ENCODE measurements around the gene ADAMTS16.

ADAMTS16 gene

GRCh38 chr5:5182508-5183188 is 42.5 kb downstream of the ADAMTS16 start:
- intact Hi-C loops (cut with micrococcal nuclease): no loop called here
- Mint-ChIP-seq H3K4me1 (ENCODE audit: low read depth) (no peaks in the 10 kb centered on the region), H3K4me3 (no peak overlapping the region), H3K27me3 (peaks cover 4% of the 10 kb centered on the region), H3K9me3 (no peaks in the 10 kb centered on the region), H3K36me3 (ENCODE audit: low read depth) (no peaks in the 10 kb centered on the region), H3K27ac (no peak overlapping the region)

- no peak overlapping the region for H3K4me3 Mint-ChIP-seq
- H3K27me3 Mint-ChIP-seq: peaks cover 4% of the 10 kb centered on the region
- intact Hi-C loops (cut with micrococcal nuclease): no loop called here
- no peaks in the 10 kb centered on the region for H3K9me3 Mint-ChIP-seq
- H3K27ac Mint-ChIP-seq: no peak overlapping the region
- no peaks in the 10 kb centered on the region for H3K36me3 Mint-ChIP-seq (ENCODE audit: low read depth)
- no peaks in the 10 kb centered on the region for H3K4me1 Mint-ChIP-seq (ENCODE audit: low read depth)
These were observed 43.1 kb downstream of the ADAMTS16 start for GRCh38 chr5:5183189-5183699.

- H3K27me3 Mint-ChIP-seq: peaks cover 4% of the 10 kb centered on the region
- no peak overlapping the region for H3K4me3 Mint-ChIP-seq
- H3K9me3 Mint-ChIP-seq: no peaks in the 10 kb centered on the region
- H3K36me3 Mint-ChIP-seq (ENCODE audit: low read depth): no peaks in the 10 kb centered on the region
- H3K4me1 Mint-ChIP-seq (ENCODE audit: low read depth): no peaks in the 10 kb centered on the region
- intact Hi-C loops (cut with micrococcal nuclease): no loop called here
- H3K27ac Mint-ChIP-seq: no peak overlapping the region
These were observed 43.8 kb downstream of the ADAMTS16 start for GRCh38 chr5:5183933-5184332.

- Mint-ChIP-seq H3K27me3 (no peaks in the 10 kb centered on the region), H3K27ac (no peak overlapping the region), H3K9me3 (no peaks in the 10 kb centered on the region), H3K36me3 (ENCODE audit: low read depth) (no peaks in the 10 kb centered on the region), H3K4me3 (no peak overlapping the region), H3K4me1 (ENCODE audit: low read depth) (no peaks in the 10 kb centered on the region)
- intact Hi-C loops (cut with micrococcal nuclease): no loop called here
These were observed 48.4 kb downstream of the ADAMTS16 start for GRCh38 chr5:5188376-5189050.

GRCh38 chr5:5189051-5189430 is 48.9 kb downstream of the ADAMTS16 start:
- no peak overlapping the region for H3K27ac Mint-ChIP-seq
- H3K4me1 Mint-ChIP-seq (ENCODE audit: low read depth): no peaks in the 10 kb centered on the region
- no peaks in the 10 kb centered on the region for H3K9me3 Mint-ChIP-seq
- no peaks in the 10 kb centered on the region for H3K27me3 Mint-ChIP-seq
- H3K4me3 Mint-ChIP-seq: no peak overlapping the region
- intact Hi-C loops (cut with micrococcal nuclease): no loop called here
- no peaks in the 10 kb centered on the region for H3K36me3 Mint-ChIP-seq (ENCODE audit: low read depth)

GRCh38 chr5:5191906-5192305 is 51.8 kb downstream of the ADAMTS16 start:
- Mint-ChIP-seq H3K4me3 (no peak overlapping the region), H3K27me3 (no peaks in the 10 kb centered on the region), H3K36me3 (ENCODE audit: low read depth) (no peaks in the 10 kb centered on the region), H3K9me3 (no peaks in the 10 kb centered on the region), H3K4me1 (ENCODE audit: low read depth) (no peaks in the 10 kb centered on the region), H3K27ac (no peak overlapping the region)
- intact Hi-C loops (cut with micrococcal nuclease): no loop called here

GRCh38 chr5:5192681-5193080 is 52.6 kb downstream of the ADAMTS16 start:
- no peaks in the 10 kb centered on the region for H3K9me3 Mint-ChIP-seq
- no peaks in the 10 kb centered on the region for H3K36me3 Mint-ChIP-seq (ENCODE audit: low read depth)
- H3K27ac Mint-ChIP-seq: no peak overlapping the region
- intact Hi-C loops (cut with micrococcal nuclease): no loop called here
- no peaks in the 10 kb centered on the region for H3K4me1 Mint-ChIP-seq (ENCODE audit: low read depth)
- no peak overlapping the region for H3K4me3 Mint-ChIP-seq
- H3K27me3 Mint-ChIP-seq: no peaks in the 10 kb centered on the region

GRCh38 chr5:5195128-5195918 is 55.2 kb downstream of the ADAMTS16 start:
- intact Hi-C loops (cut with micrococcal nuclease): no loop called here
- Mint-ChIP-seq H3K27me3 (no peaks in the 10 kb centered on the region), H3K4me1 (ENCODE audit: low read depth) (no peaks in the 10 kb centered on the region), H3K36me3 (ENCODE audit: low read depth) (no peaks in the 10 kb centered on the region), H3K9me3 (no peaks in the 10 kb centered on the region), H3K4me3 (no peak overlapping the region), H3K27ac (no peak overlapping the region)

GRCh38 chr5:5198135-5198534 is 58.0 kb downstream of the ADAMTS16 start:
- no peaks in the 10 kb centered on the region for H3K36me3 Mint-ChIP-seq (ENCODE audit: low read depth)
- no peak overlapping the region for H3K27ac Mint-ChIP-seq
- no peaks in the 10 kb centered on the region for H3K9me3 Mint-ChIP-seq
- no peaks in the 10 kb centered on the region for H3K4me1 Mint-ChIP-seq (ENCODE audit: low read depth)
- intact Hi-C loops (cut with micrococcal nuclease): no loop called here
- H3K4me3 Mint-ChIP-seq: no peak overlapping the region
- no peaks in the 10 kb centered on the region for H3K27me3 Mint-ChIP-seq

- no peaks in the 10 kb centered on the region for H3K27me3 Mint-ChIP-seq
- no peak overlapping the region for H3K27ac Mint-ChIP-seq
- no peaks in the 10 kb centered on the region for H3K36me3 Mint-ChIP-seq (ENCODE audit: low read depth)
- intact Hi-C loops (cut with micrococcal nuclease): no loop called here
- H3K4me1 Mint-ChIP-seq (ENCODE audit: low read depth): no peaks in the 10 kb centered on the region
- H3K9me3 Mint-ChIP-seq: no peaks in the 10 kb centered on the region
- no peak overlapping the region for H3K4me3 Mint-ChIP-seq
These were observed 58.7 kb downstream of the ADAMTS16 start for GRCh38 chr5:5198815-5199214.

GRCh38 chr5:5199495-5199894 is 59.4 kb downstream of the ADAMTS16 start:
- Mint-ChIP-seq H3K4me3 (no peak overlapping the region), H3K4me1 (ENCODE audit: low read depth) (no peaks in the 10 kb centered on the region), H3K27me3 (no peaks in the 10 kb centered on the region), H3K36me3 (ENCODE audit: low read depth) (no peaks in the 10 kb centered on the region), H3K9me3 (no peaks in the 10 kb centered on the region), H3K27ac (no peak overlapping the region)
- intact Hi-C loops (cut with micrococcal nuclease): no loop called here

- Mint-ChIP-seq H3K4me1 (ENCODE audit: low read depth) (no peaks in the 10 kb centered on the region), H3K36me3 (ENCODE audit: low read depth) (no peaks in the 10 kb centered on the region)
- intact Hi-C loops (cut with micrococcal nuclease): no loop called here
These were observed 60.0 kb downstream of the ADAMTS16 start for GRCh38 chr5:5200133-5200532.

GRCh38 chr5:5202321-5202720 is 62.2 kb downstream of the ADAMTS16 start:
- H3K9me3 Mint-ChIP-seq: no peaks in the 10 kb centered on the region
- H3K4me1 Mint-ChIP-seq (ENCODE audit: low read depth): no peaks in the 10 kb centered on the region
- H3K36me3 Mint-ChIP-seq (ENCODE audit: low read depth): no peaks in the 10 kb centered on the region
- H3K27ac Mint-ChIP-seq: no peak overlapping the region
- intact Hi-C loops (cut with micrococcal nuclease): no loop called here
- H3K27me3 Mint-ChIP-seq: no peaks in the 10 kb centered on the region
- H3K4me3 Mint-ChIP-seq: no peak overlapping the region

More at GRCh38 chr5:5200133-5200532, 60.0 kb downstream of the ADAMTS16 start:
- H3K4me3 Mint-ChIP-seq: no peak overlapping the region
- no peaks in the 10 kb centered on the region for H3K27me3 Mint-ChIP-seq
- no peak overlapping the region for H3K27ac Mint-ChIP-seq
- H3K9me3 Mint-ChIP-seq: no peaks in the 10 kb centered on the region

- Mint-ChIP-seq H3K9me3 (no peaks in the 10 kb centered on the region), H3K27ac (no peak overlapping the region), H3K27me3 (no peaks in the 10 kb centered on the region), H3K36me3 (ENCODE audit: low read depth) (no peaks in the 10 kb centered on the region), H3K4me3 (no peak overlapping the region), H3K4me1 (ENCODE audit: low read depth) (no peaks in the 10 kb centered on the region)
- intact Hi-C loops (cut with micrococcal nuclease): no loop called here
These were observed 63.3 kb downstream of the ADAMTS16 start for GRCh38 chr5:5203451-5203850.

Measured in dendritic cell treated with granulocyte-macrophage colony-stimulating factor and Interleukin-4, amounts not matched to agents 40 ng/mL and 50 ng/mL, for 4 days (primary cell).